Neural progenitor cell (in vitro differentiated cells): ENCODE measurements around the gene BAG5.

ENCODE experiments used
- EZH2 ChIP-seq: fragments of 200-600 bp; sonication (generic); IDR thresholded peaks from 2 replicates; pipeline ENCODE4 v1.6.1; 2017; ENCODE audit warnings: antibody characterized with exemption, mild to moderate bottlenecking, moderate library complexity
- TF ChIP-seq, protein P1 (sequence below): fragments of 200-600 bp; sonication (generic); IDR thresholded peaks from 2 replicates; pipeline ENCODE4 v1.5.1; 2017; ENCODE audit warnings: antibody characterized with exemption, mild to moderate bottlenecking

DNA sequence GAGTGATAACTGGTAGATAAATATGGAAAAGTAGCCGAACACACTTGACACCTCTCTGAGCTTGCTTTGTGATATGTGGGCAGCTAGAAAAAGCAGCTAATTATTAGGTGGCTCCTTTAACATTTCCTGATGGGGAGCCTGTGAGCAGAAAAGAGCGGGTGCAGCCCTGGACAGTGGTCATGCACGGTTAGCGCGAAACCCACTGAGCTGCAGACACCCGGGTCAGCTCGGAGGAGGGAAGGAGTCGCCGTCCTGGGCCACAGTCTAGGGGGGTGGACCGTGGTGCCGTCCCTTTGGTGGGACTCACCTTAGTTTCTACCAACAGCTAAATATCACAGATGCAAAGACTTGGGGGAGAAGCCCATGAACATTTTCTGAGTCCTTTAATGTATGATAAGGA lies 7.0 kb upstream of the BAG5 start:
- TF ChIP-seq, protein P1, sequence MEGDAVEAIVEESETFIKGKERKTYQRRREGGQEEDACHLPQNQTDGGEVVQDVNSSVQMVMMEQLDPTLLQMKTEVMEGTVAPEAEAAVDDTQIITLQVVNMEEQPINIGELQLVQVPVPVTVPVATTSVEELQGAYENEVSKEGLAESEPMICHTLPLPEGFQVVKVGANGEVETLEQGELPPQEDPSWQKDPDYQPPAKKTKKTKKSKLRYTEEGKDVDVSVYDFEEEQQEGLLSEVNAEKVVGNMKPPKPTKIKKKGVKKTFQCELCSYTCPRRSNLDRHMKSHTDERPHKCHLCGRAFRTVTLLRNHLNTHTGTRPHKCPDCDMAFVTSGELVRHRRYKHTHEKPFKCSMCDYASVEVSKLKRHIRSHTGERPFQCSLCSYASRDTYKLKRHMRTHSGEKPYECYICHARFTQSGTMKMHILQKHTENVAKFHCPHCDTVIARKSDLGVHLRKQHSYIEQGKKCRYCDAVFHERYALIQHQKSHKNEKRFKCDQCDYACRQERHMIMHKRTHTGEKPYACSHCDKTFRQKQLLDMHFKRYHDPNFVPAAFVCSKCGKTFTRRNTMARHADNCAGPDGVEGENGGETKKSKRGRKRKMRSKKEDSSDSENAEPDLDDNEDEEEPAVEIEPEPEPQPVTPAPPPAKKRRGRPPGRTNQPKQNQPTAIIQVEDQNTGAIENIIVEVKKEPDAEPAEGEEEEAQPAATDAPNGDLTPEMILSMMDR: no peak
- no peak for TF ChIP-seq EZH2
